ENCODE results near the gene INTS12.
"Not testable (repeated sequence)": the region's sequence is repeated elsewhere in the genome, so short reads cannot be mapped to it uniquely, and the experiment has no call there.

Gene INTS12

DNA sequence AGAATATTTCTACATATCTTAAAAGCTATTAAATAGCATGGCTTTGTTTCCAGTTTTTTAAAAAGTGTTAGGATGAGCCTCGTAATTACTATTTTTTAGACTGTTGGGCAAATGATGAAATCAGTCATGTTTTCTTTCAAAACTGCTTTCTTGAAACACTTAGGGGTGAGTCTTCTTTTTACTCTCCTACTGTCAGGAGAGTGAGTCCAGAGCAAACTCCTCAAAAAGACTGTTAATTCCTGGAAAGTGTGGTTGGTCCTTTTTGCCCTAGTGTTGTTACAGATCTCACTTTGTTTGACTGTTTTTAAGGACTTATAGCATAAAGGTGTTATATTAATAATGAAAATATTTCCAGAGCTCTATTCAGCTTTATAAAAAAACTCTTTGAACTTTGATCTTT, 6.4 kb upstream of the INTS12 start:
- Histone ChIP-seq H3K4me3 (ENCODE audit: low read depth, low read length) (no peak overlapping the region), H3K27ac (ENCODE audit: low read depth, low read length) (no peak overlapping the region), H3K36me3 (ENCODE audit: control insufficient read depth, insufficient read depth, low read length) (peaks cover 10% of the 10 kb centered on the region), H3K9me3 (ENCODE audit: control insufficient read depth, insufficient read depth, low read depth, low read length) (peaks cover 8% of the 10 kb centered on the region), H3K27me3 (ENCODE audit: control insufficient read depth, insufficient read depth, low read length) (no peaks in the 10 kb centered on the region), H3K4me1 (ENCODE audit: control insufficient read depth, insufficient read depth, low read length) (0 out of 2 replicates have a peak, but pooled peaks cover under 1% of the 10 kb centered on the region), H3K9ac (ENCODE audit: low read length) (no peak overlapping the region)

DNA sequence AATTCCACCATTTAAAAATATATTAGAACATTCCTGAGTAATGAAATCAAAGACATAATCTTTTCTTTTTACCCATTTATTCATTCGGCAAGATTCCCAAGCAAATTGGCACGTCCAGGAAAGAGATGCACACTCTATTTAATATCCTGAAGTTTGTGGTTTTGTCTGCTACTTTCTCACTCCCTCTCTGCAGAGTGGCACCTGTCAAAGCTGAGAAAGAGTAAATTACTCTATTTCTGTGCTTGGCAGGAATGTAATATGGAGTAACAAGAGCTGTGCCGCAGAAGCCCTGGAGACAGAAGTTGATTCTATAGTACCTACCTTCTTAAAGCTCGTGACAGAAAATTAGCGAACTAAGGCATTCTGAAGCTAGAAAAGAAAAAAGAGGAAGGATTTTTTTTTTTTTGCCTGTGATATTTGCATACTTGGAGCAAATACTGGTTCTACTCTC, 5.6 kb upstream of the INTS12 start:
- no peak overlapping the region for H3K9ac ChIP-seq (ENCODE audit: low read length)
- no peak overlapping the region for H3K27ac ChIP-seq (ENCODE audit: low read depth, low read length)
- H3K27me3 ChIP-seq (ENCODE audit: control insufficient read depth, insufficient read depth, low read length), result no peaks in the 10 kb centered on the region
- no peak overlapping the region for H3K4me3 ChIP-seq (ENCODE audit: low read depth, low read length)
- H3K36me3 ChIP-seq (ENCODE audit: control insufficient read depth, insufficient read depth, low read length), result peaks cover 5% of the 10 kb centered on the region
- H3K9me3 ChIP-seq (ENCODE audit: control insufficient read depth, insufficient read depth, low read depth, low read length), result peaks cover 8% of the 10 kb centered on the region
- 0 out of 2 replicates have a peak, but pooled peaks cover 4% of the 10 kb centered on the region for H3K4me1 ChIP-seq (ENCODE audit: control insufficient read depth, insufficient read depth, low read length)

- H3K4me1 ChIP-seq (ENCODE audit: control insufficient read depth, insufficient read depth, low read length), result 0 out of 2 replicates have a peak, but pooled peaks cover 4% of the 10 kb centered on the region
- H3K9ac ChIP-seq (ENCODE audit: low read length), result no peak overlapping the region
- H3K9me3 ChIP-seq (ENCODE audit: control insufficient read depth, insufficient read depth, low read depth, low read length), result peaks cover 8% of the 10 kb centered on the region
- H3K27ac ChIP-seq (ENCODE audit: low read depth, low read length), result no peak overlapping the region
- peaks cover 3% of the 10 kb centered on the region for H3K36me3 ChIP-seq (ENCODE audit: control insufficient read depth, insufficient read depth, low read length)
- H3K4me3 ChIP-seq (ENCODE audit: low read depth, low read length), result no peak overlapping the region
- no peaks in the 10 kb centered on the region for H3K27me3 ChIP-seq (ENCODE audit: control insufficient read depth, insufficient read depth, low read length)
Measured at GRCh38 chr4:105712766-105713165, 4.3 kb upstream of the INTS12 start.

- 0 out of 2 replicates have a peak overlapping the region, but pooled peaks have one; percentile 90 for H3K4me3 ChIP-seq (ENCODE audit: low read depth, low read length)
- no peak overlapping the region for H3K27ac ChIP-seq (ENCODE audit: low read depth, low read length)
- no peaks in the 10 kb centered on the region for H3K9me3 ChIP-seq (ENCODE audit: control insufficient read depth, insufficient read depth, low read depth, low read length)
- peaks cover 7% of the 10 kb centered on the region; the same call in 1 of the 2 replicates for H3K4me1 ChIP-seq (ENCODE audit: control insufficient read depth, insufficient read depth, low read length)
- no peaks in the 10 kb centered on the region for H3K27me3 ChIP-seq (ENCODE audit: control insufficient read depth, insufficient read depth, low read length)
- no peak overlapping the region for H3K9ac ChIP-seq (ENCODE audit: low read length)
- no peaks in the 10 kb centered on the region for H3K36me3 ChIP-seq (ENCODE audit: control insufficient read depth, insufficient read depth, low read length)
Measured at GRCh38 chr4:105710678-105711077, 2.2 kb upstream of the INTS12 start.

GRCh38 chr4:105710012-105710600, 1.6 kb upstream of the INTS12 start:
- Histone ChIP-seq H3K4me1 (ENCODE audit: control insufficient read depth, insufficient read depth, low read length) (peaks cover 7% of the 10 kb centered on the region; the same call in 1 of the 2 replicates), H3K9ac (ENCODE audit: low read length) (no peak overlapping the region)

DNA sequence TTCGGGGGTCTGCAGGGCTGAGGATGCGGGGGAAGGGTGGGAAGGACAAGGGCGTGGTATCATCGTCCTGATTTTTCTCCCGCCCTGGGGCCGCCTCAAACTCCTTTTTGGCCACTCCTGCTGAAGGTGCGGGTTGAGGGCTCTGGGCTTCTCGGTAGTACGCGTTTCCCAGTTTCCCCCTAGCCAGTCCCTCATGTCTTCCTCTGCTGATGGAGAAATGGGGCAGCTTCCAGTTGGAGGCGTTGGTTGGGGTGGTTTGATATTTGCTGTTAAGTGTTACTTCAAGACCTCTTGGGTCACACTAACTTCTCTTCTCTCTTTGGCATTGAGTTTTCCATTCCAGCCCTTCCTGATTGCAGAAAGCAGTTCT, 577 bp upstream of the INTS12 start:
- Histone ChIP-seq H3K27me3 (ENCODE audit: control insufficient read depth, insufficient read depth, low read length) (no peaks in the 10 kb centered on the region), H3K4me1 (ENCODE audit: control insufficient read depth, insufficient read depth, low read length) (peaks cover 7% of the 10 kb centered on the region; the same call in 1 of the 2 replicates), H3K27ac (ENCODE audit: low read depth, low read length) (peak overlapping the region; percentile 80), H3K9me3 (ENCODE audit: control insufficient read depth, insufficient read depth, low read depth, low read length) (no peaks in the 10 kb centered on the region), H3K9ac (ENCODE audit: low read length) (peak overlapping the region; percentile 90), H3K4me3 (ENCODE audit: low read depth, low read length) (peak overlapping the region; percentile 90), H3K36me3 (ENCODE audit: control insufficient read depth, insufficient read depth, low read length) (no peaks in the 10 kb centered on the region)

More at GRCh38 chr4:105710012-105710600, 1.6 kb upstream of the INTS12 start:
- H3K9me3 ChIP-seq (ENCODE audit: control insufficient read depth, insufficient read depth, low read depth, low read length), result no peaks in the 10 kb centered on the region
- no peaks in the 10 kb centered on the region for H3K27me3 ChIP-seq (ENCODE audit: control insufficient read depth, insufficient read depth, low read length)
- H3K36me3 ChIP-seq (ENCODE audit: control insufficient read depth, insufficient read depth, low read length), result no peaks in the 10 kb centered on the region
- H3K4me3 ChIP-seq (ENCODE audit: low read depth, low read length), result peak overlapping the region; percentile 90
- no peak overlapping the region for H3K27ac ChIP-seq (ENCODE audit: low read depth, low read length)

DNA sequence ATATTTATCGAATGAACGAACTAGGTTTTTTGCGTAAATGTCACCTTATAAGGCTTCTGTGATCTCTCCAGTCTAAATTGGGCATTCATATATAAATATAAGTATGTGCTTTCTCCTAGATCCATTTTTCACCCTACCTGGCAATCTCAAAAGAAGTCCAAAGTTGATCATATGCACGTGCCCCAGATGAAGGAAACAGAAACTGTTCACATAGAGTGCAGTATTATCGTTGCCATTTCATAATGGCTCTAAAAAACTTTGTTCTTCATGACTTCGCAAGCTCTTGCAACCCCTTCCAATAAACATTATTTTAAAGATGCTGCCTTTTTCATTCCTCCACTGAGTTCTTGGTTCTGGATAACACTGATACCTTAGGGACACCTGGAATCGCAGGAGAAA, 708 bp downstream of the INTS12 start:
- Histone ChIP-seq H3K9ac (ENCODE audit: low read length) (peak overlapping the region; percentile 90), H3K4me1 (ENCODE audit: control insufficient read depth, insufficient read depth, low read length) (peaks cover 7% of the 10 kb centered on the region; the same call in 1 of the 2 replicates), H3K4me3 (ENCODE audit: low read depth, low read length) (peak overlapping the region; percentile 90), H3K27ac (ENCODE audit: low read depth, low read length) (no peak overlapping the region), H3K36me3 (ENCODE audit: control insufficient read depth, insufficient read depth, low read length) (no peaks in the 10 kb centered on the region), H3K27me3 (ENCODE audit: control insufficient read depth, insufficient read depth, low read length) (no peaks in the 10 kb centered on the region), H3K9me3 (ENCODE audit: control insufficient read depth, insufficient read depth, low read depth, low read length) (no peaks in the 10 kb centered on the region)

GRCh38 chr4:105698607-105699006, 9.9 kb downstream of the INTS12 start:
- Histone ChIP-seq H3K36me3 (ENCODE audit: control insufficient read depth, insufficient read depth, low read length) (peaks cover 10% of the 10 kb centered on the region), H3K9ac (ENCODE audit: low read length) (no peak overlapping the region), H3K4me1 (ENCODE audit: control insufficient read depth, insufficient read depth, low read length) (no peaks in the 10 kb centered on the region)

GRCh38 chr4:105695832-105696231, 12.7 kb downstream of the INTS12 start:
- not testable (repeated sequence) for H3K27ac ChIP-seq (ENCODE audit: low read depth, low read length); H3K9me3 ChIP-seq (ENCODE audit: control insufficient read depth, insufficient read depth, low read depth, low read length); H3K4me3 ChIP-seq (ENCODE audit: low read depth, low read length); H3K4me1 ChIP-seq (ENCODE audit: control insufficient read depth, insufficient read depth, low read length); H3K9ac ChIP-seq (ENCODE audit: low read length); H3K27me3 ChIP-seq (ENCODE audit: control insufficient read depth, insufficient read depth, low read length)
- H3K36me3 ChIP-seq (ENCODE audit: control insufficient read depth, insufficient read depth, low read length), result peaks cover 25% of the 10 kb centered on the region

More at GRCh38 chr4:105698607-105699006, 9.9 kb downstream of the INTS12 start:
- no peaks in the 10 kb centered on the region for H3K9me3 ChIP-seq (ENCODE audit: control insufficient read depth, insufficient read depth, low read depth, low read length)
- no peak overlapping the region for H3K27ac ChIP-seq (ENCODE audit: low read depth, low read length)
- H3K4me3 ChIP-seq (ENCODE audit: low read depth, low read length), result no peak overlapping the region
- H3K27me3 ChIP-seq (ENCODE audit: control insufficient read depth, insufficient read depth, low read length), result no peaks in the 10 kb centered on the region

- not testable (repeated sequence) for H3K9me3 ChIP-seq (ENCODE audit: control insufficient read depth, insufficient read depth, low read depth, low read length); H3K9ac ChIP-seq (ENCODE audit: low read length); H3K27ac ChIP-seq (ENCODE audit: low read depth, low read length); H3K4me1 ChIP-seq (ENCODE audit: control insufficient read depth, insufficient read depth, low read length); H3K4me3 ChIP-seq (ENCODE audit: low read depth, low read length); H3K27me3 ChIP-seq (ENCODE audit: control insufficient read depth, insufficient read depth, low read length)
- H3K36me3 ChIP-seq (ENCODE audit: control insufficient read depth, insufficient read depth, low read length), result peaks cover 25% of the 10 kb centered on the region
Measured at GRCh38 chr4:105694812-105695211, 13.7 kb downstream of the INTS12 start.

GRCh38 chr4:105686571-105686970, 21.9 kb downstream of the INTS12 start:
- Histone ChIP-seq H3K4me1 (ENCODE audit: control insufficient read depth, insufficient read depth, low read length) (no peaks in the 10 kb centered on the region), H3K36me3 (ENCODE audit: control insufficient read depth, insufficient read depth, low read length) (peaks cover 26% of the 10 kb centered on the region), H3K9me3 (ENCODE audit: control insufficient read depth, insufficient read depth, low read depth, low read length) (no peaks in the 10 kb centered on the region), H3K9ac (ENCODE audit: low read length) (no peak overlapping the region), H3K4me3 (ENCODE audit: low read depth, low read length) (no peak overlapping the region), H3K27ac (ENCODE audit: low read depth, low read length) (no peak overlapping the region), H3K27me3 (ENCODE audit: control insufficient read depth, insufficient read depth, low read length) (no peaks in the 10 kb centered on the region)
